GM23248 (cell line): ENCODE results near the gene NCAM2. TPM values are rescaled to one million over a fixed set of nuclear protein-coding genes. Genes with fewer than 3 reads are reported as not detected.

Source experiments
- DNase-seq: peaks from one replicate; pipeline ENCODE4 v3.0.0-alpha.2; 2015
- H2AFZ ChIP-seq: fragments of 200-600 bp; sonication (generic); 2 replicates; pipeline ENCODE4 v1.6.1; 2016; ENCODE audit warnings: antibody characterized with exemption
- H3F3A ChIP-seq: fragments of 200-600 bp; sonication (generic); 2 replicates; pipeline ENCODE4 v1.6.1; 2016; ENCODE audit warnings: mild to moderate bottlenecking, antibody characterized with exemption, mixed run types; ENCODE audit not compliant: insufficient read depth
- H3K27ac ChIP-seq: fragments of 200-600 bp; sonication (generic); 2 replicates; pipeline ENCODE4 v1.5.1; 2016; ENCODE audit warnings: mild to moderate bottlenecking
- H3K27me3 ChIP-seq: fragments of 200-600 bp; sonication (generic); replicated peaks from 2 replicates; pipeline ENCODE4 v1.6.1; 2016; ENCODE audit warnings: mild to moderate bottlenecking; ENCODE audit not compliant: insufficient read depth
- H3K36me3 ChIP-seq: fragments of 200-600 bp; sonication (generic); 2 replicates; pipeline ENCODE4 v1.6.1; 2016; ENCODE audit warnings: low read depth, mild to moderate bottlenecking
- H3K4me1 ChIP-seq: fragments of 200-600 bp; sonication (generic); 2 replicates; pipeline ENCODE4 v1.6.1; 2016; ENCODE audit warnings: mild to moderate bottlenecking; ENCODE audit not compliant: insufficient read depth
- H3K4me2 ChIP-seq: fragments of 200-600 bp; sonication (generic); one replicate; pipeline ENCODE4 v1.6.1; 2016; ENCODE audit warnings: mild to moderate bottlenecking; ENCODE audit not compliant: unreplicated experiment
- H3K4me3 ChIP-seq: fragments of 200-600 bp; sonication (generic); 2 replicates; pipeline ENCODE4 v1.5.1; 2016; ENCODE audit warnings: mild to moderate bottlenecking
- H3K79me2 ChIP-seq: fragments of 200-600 bp; sonication (generic); 2 replicates; pipeline ENCODE4 v1.6.1; 2016; ENCODE audit warnings: mild to moderate bottlenecking; ENCODE audit not compliant: insufficient read depth
- H3K9ac ChIP-seq: fragments of 200-600 bp; sonication (generic); 2 replicates; pipeline ENCODE4 v1.6.1; 2016; ENCODE audit warnings: mild to moderate bottlenecking
- H3K9me2 ChIP-seq: fragments of 200-600 bp; sonication (generic); 2 replicates; pipeline ENCODE4 v1.6.1; 2016; ENCODE audit warnings: mixed run types, mild to moderate bottlenecking, moderate library complexity; ENCODE audit not compliant: insufficient read depth
- H3K9me3 ChIP-seq: fragments of 200-600 bp; sonication (generic); one replicate; pipeline ENCODE4 v1.6.1; 2017; ENCODE audit warnings: low read depth
- H4K20me1 ChIP-seq: fragments of 200-600 bp; sonication (generic); 2 replicates; pipeline ENCODE4 v1.6.0; 2016; ENCODE audit not compliant: insufficient read depth
- EZH2 ChIP-seq: fragments of 200-600 bp; sonication (generic); IDR thresholded peaks from 2 replicates; pipeline ENCODE4 v1.6.1; 2018; ENCODE audit warnings: antibody characterized with exemption, mild to moderate bottlenecking; ENCODE audit not compliant: insufficient read depth, poor library complexity, severe bottlenecking
- EZH2phosphoT487 ChIP-seq: fragments of 200-600 bp; sonication (generic); IDR thresholded peaks from 2 replicates; pipeline ENCODE4 v1.6.1; 2018; ENCODE audit warnings: antibody characterized with exemption, moderate library complexity, mild to moderate bottlenecking, low read depth; ENCODE audit not compliant: insufficient read depth
- WGBS, 2 experiments: methylation state at CpG; one replicate each; pipeline ENCODE4 v1.1.6; 2015 to 2017; ENCODE audit warnings: low lambda C conversion rate in 2 of 2, low coverage in 1 of 2; ENCODE audit errors: missing lambda C conversion rate in 2 of 2; 5-methylcytosine and 5-hydroxymethylcytosine counted together
- in situ Hi-C: fragments of 300-500 bp; cut with MboI; formaldehyde crosslinking; loops from 2 replicates; pipeline ENCODE4 v1.15.0; 2020
- polyA plus RNA-seq: library from polyadenylated mRNA; unstranded; fragments of >200 nt; fragmentation: Nextera tagmentation; extraction: Ambion mirVana; gene quantifications from 2 replicates; pipeline ENCODE4 v1.2.1, GENCODE V29; 2016
- total RNA-seq: library from RNA; depleted of rRNA; stranded (reverse); fragments of >200 nt; shearing (Covaris generic); gene quantifications from 2 replicates; pipeline ENCODE4 v1.2.3, GENCODE V29; 2014

The NCAM2 gene
- total and polyA plus RNA-seq, 2 experiments from 2014 or later: 1.3 to 1.7 TPM

DNA sequence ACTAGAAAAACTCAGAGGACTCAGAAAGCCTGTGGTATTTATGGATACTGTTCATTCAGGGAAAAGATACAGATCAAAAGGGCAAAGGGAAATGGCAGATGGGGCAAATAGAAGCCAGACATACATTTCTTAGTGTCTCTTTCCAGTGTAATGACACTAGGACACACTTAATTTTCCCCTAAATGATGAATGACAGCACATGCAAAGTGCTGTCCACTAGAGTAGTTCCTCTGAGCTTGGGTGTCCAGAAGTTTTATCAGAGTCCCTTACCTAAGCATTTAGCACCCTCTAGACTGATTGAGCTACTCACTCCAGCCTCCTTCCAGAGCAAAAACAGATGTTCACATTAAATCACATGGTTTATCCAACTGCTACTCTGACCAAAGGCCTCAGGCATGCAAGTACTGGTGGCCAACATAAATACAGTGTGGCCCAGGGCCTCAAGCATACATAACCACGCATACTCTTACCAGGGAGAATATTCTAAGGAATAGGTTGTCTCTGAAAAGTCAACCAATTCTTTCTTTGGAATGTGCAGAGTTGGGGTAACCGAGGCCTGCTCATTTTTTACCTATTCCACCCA is 166.9 kb downstream of the NCAM2 start:
- Histone ChIP-seq H3K27me3 (no peaks in the 10 kb centered on the region), H3K4me2 (peak overlapping the region; percentile 49), H3K9me2 (no peaks in the 10 kb centered on the region), H3K9ac (no peak overlapping the region), H3K79me2 (no peaks in the 10 kb centered on the region), H3K4me3 (no peak overlapping the region), H3K9me3 (no peaks in the 10 kb centered on the region), H3F3A (peaks cover 9% of the 10 kb centered on the region; the same call in 1 of the 2 replicates), H3K4me1 (peaks cover 22% of the 10 kb centered on the region), H3K27ac (peak overlapping the region; percentile 23), H3K36me3 (no peaks in the 10 kb centered on the region), H4K20me1 (no peaks in the 10 kb centered on the region), H2AFZ (no peak overlapping the region)
- DNase-seq: peak; percentile 94
- in situ Hi-C loops: no loop called here
- 18 to 29% methylated on average over 2 of the region's 2 CpGs for WGBS, 2 experiments
- TF ChIP-seq EZH2 (no peak), EZH2phosphoT487 (no peak)

DNA sequence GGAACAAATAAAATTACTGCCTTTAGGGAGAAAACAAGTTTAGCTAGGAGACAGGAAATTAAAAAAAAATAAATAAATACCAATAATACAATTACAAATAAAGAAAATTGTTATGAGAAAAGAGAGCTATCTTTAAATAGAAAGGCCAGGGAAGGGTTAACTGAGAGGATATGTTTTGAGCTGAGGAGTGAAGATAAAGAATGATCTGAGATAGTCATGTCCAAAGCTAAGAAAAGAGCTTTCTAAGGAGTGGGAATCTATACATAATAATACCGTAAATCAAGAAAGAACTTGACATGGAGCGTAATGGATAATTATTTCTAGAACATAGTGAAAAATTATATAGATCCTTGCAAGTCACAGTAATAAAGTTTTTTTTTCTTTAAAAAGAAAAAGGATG is 176.5 kb downstream of the NCAM2 start:
- Histone ChIP-seq H3K9me3 (no peaks in the 10 kb centered on the region), H3K4me3 (no peak overlapping the region), H3K27me3 (no peaks in the 10 kb centered on the region), H3F3A (no peaks in the 10 kb centered on the region), H3K9ac (no peak overlapping the region), H3K4me2 (no peak overlapping the region), H3K27ac (no peak overlapping the region), H3K79me2 (no peaks in the 10 kb centered on the region), H2AFZ (no peak overlapping the region), H3K9me2 (no peaks in the 10 kb centered on the region), H3K4me1 (0 out of 2 replicates have a peak, but pooled peaks cover 5% of the 10 kb centered on the region), H3K36me3 (no peaks in the 10 kb centered on the region), H4K20me1 (no peaks in the 10 kb centered on the region)
- WGBS, 2 experiments: 97 to 98% methylated on average over 2 of the region's 2 CpGs
- TF ChIP-seq EZH2phosphoT487: no peak
- TF ChIP-seq EZH2: no peak
- in situ Hi-C loops: no loop called here
- DNase-seq: no peak

GRCh38 chr21:21175798-21176334 is 177.7 kb downstream of the NCAM2 start:
- TF ChIP-seq EZH2: no peak
- TF ChIP-seq EZH2phosphoT487: no peak
- Histone ChIP-seq H3K4me3 (peak overlapping the region; percentile 25; the same call in 1 of the 2 replicates), H3K9ac (no peak overlapping the region), H3K36me3 (no peaks in the 10 kb centered on the region), H3F3A (no peaks in the 10 kb centered on the region), H4K20me1 (no peaks in the 10 kb centered on the region), H3K9me2 (no peaks in the 10 kb centered on the region), H3K4me2 (peak overlapping the region; percentile 46), H3K27me3 (no peaks in the 10 kb centered on the region), H3K9me3 (no peaks in the 10 kb centered on the region), H3K79me2 (no peaks in the 10 kb centered on the region), H3K4me1 (0 out of 2 replicates have a peak, but pooled peaks cover 5% of the 10 kb centered on the region), H2AFZ (peak overlapping the region; percentile 74), H3K27ac (no peak overlapping the region)
- WGBS, 2 experiments: 3 to 5% methylated on average over 1 of the region's 1 CpG
- no peak for DNase-seq
- in situ Hi-C loops: no loop called here

DNA sequence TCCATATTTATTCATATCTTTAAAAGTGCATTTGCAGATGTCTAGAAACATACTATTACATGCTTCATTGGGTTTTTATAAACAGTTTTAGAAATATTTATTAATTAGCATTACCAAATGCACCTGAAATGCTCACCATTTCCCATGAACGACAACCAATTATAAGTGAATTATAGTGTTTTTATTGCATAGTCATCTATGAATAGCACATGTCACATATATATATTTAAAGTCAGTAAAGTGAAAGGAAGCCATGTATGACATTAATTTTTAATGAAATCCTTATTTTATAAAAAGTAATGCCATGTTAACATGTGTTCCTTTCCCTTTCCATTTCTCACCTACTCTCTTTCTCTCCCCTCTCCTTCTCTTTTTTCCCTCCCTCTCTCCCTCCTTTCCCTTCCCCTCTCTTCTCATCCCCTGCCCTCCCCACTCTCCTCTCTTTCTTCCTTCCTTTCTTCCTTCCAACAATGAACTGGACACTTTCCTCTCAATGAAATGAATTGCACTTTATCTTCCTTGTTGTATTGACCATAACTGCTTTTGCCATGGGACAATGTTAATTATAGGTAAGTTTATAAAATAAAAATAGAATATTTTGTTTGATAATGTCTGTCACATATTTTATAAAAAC is 179.3 kb downstream of the NCAM2 start:
- no peaks in the 10 kb centered on the region for H3K27me3 ChIP-seq
- in situ Hi-C loops: no loop called here
- no peaks in the 10 kb centered on the region for H3K9me3 ChIP-seq
- H3F3A ChIP-seq: no peaks in the 10 kb centered on the region
- H4K20me1 ChIP-seq: no peaks in the 10 kb centered on the region
- H3K9ac ChIP-seq: no peak overlapping the region
- no peak overlapping the region for H2AFZ ChIP-seq
- H3K27ac ChIP-seq: no peak overlapping the region
- no peaks in the 10 kb centered on the region for H3K9me2 ChIP-seq
- H3K4me2 ChIP-seq: no peak overlapping the region
- no peaks in the 10 kb centered on the region for H3K79me2 ChIP-seq
- no peaks in the 10 kb centered on the region for H3K36me3 ChIP-seq
- no peak for DNase-seq
- 91 to 94% methylated on average over 1 of the region's 1 CpG for WGBS, 2 experiments
- H3K4me3 ChIP-seq: no peak overlapping the region
- no peak for TF ChIP-seq EZH2
- TF ChIP-seq EZH2phosphoT487: no peak
- 0 out of 2 replicates have a peak, but pooled peaks cover 5% of the 10 kb centered on the region for H3K4me1 ChIP-seq
